ENCODE measurements around the gene TSPAN9.
A peak's percentile ranks its signal among the peaks of the same experiment; 100 is the strongest.

TSPAN9 gene

GRCh38 chr12:3038166-3038565, 39.0 kb upstream of the TSPAN9 start:
- Mint-ChIP-seq H3K36me3 (ENCODE audit: low read depth) (peaks cover 4% of the 10 kb centered on the region), H3K4me1 (peaks cover 36% of the 10 kb centered on the region), H3K27me3 (ENCODE audit: low read depth) (no peaks in the 10 kb centered on the region), H3K4me3 (no peak overlapping the region), H3K9me3 (no peaks in the 10 kb centered on the region), H3K27ac (no peak overlapping the region)
- no peak for TF ChIP-seq CTCF (IDR thresholded peaks at IDR 0.05; ENCODE audit: unreplicated experiment in 3 of 3)

DNA sequence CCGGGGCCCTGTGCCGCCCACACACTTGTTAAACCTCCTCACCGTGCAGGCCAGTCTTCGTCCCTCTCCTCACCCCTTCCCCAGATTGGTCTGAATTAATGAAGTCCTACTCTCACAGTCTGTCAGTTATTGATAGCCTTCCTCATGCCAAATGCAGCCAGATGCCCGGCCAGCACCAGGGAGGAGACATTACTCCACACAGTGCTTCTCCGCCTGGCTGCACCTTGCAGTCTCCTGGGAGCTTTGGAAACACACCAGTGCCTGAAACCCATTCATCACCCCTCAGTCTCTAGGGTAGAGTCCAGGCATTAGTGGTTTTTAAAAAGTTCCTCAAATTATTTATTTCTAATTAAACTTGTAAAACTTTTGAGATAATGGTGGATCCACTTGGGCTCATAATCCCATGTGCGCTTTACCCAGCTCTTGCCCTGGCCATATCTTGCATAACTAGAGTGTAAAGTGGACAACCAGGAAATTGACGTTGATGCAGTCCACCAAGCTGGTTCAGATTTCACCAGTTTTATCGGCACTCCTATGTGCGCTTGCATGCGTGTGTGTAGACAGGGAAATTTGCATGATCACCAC, 38.2 kb upstream of the TSPAN9 start:
- Mint-ChIP-seq H3K4me1 (peaks cover 27% of the 10 kb centered on the region), H3K36me3 (ENCODE audit: low read depth) (peaks cover 4% of the 10 kb centered on the region), H3K27me3 (ENCODE audit: low read depth) (no peaks in the 10 kb centered on the region), H3K27ac (peak overlapping the region in 2 of 3 experiments; percentile 15 to 42), H3K9me3 (no peaks in the 10 kb centered on the region), H3K4me3 (no peak overlapping the region)
- TF ChIP-seq CTCF (IDR thresholded peaks at IDR 0.05; ENCODE audit: unreplicated experiment in 3 of 3): no peak

DNA sequence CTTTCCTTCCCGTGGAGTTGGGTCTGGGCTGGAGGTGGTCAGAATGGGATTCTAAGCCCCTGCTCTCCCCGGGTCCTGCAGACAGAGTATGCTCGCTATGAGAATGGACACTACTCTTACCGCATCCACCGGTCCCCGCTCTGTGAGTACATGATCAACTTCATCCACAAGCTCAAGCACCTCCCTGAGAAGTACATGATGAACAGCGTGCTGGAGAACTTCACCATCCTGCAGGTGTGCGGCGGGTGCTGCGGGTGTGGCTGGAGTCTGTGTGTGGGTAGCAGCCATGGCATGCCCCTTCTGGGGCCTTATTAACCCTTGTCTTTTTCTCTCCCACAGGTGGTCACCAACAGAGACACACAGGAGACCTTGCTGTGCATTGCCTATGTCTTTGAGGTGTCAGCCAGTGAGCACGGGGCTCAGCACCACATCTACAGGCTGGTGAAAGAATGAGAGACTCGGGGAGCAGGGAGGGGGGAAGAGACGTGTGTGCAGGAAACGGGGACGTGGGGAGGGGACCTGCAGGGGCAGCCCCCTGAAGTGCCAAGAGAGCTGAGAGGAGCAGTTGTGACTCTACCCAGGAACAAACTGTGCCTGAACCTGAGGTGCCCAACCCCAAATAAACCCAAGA, 37.0 kb upstream of the TSPAN9 start:
- Mint-ChIP-seq H3K4me1 (peaks cover 23% of the 10 kb centered on the region), H3K4me3 (no peak overlapping the region), H3K36me3 (ENCODE audit: low read depth) (peaks cover 4% of the 10 kb centered on the region), H3K27ac (no peak overlapping the region), H3K9me3 (no peaks in the 10 kb centered on the region), H3K27me3 (ENCODE audit: low read depth) (no peaks in the 10 kb centered on the region)
- no peak for TF ChIP-seq CTCF (IDR thresholded peaks at IDR 0.05; ENCODE audit: unreplicated experiment in 3 of 3)

- no peaks in the 10 kb centered on the region for H3K9me3 Mint-ChIP-seq
- peaks cover 22% of the 10 kb centered on the region for H3K4me1 Mint-ChIP-seq
- H3K27ac Mint-ChIP-seq: no peak overlapping the region
- no peaks in the 10 kb centered on the region for H3K27me3 Mint-ChIP-seq (ENCODE audit: low read depth)
- peaks cover 4% of the 10 kb centered on the region for H3K36me3 Mint-ChIP-seq (ENCODE audit: low read depth)
- no peak for TF ChIP-seq CTCF (IDR thresholded peaks at IDR 0.05; ENCODE audit: unreplicated experiment in 3 of 3)
- H3K4me3 Mint-ChIP-seq: no peak overlapping the region
Measured at GRCh38 chr12:3040663-3041544, 36.3 kb upstream of the TSPAN9 start.

DNA sequence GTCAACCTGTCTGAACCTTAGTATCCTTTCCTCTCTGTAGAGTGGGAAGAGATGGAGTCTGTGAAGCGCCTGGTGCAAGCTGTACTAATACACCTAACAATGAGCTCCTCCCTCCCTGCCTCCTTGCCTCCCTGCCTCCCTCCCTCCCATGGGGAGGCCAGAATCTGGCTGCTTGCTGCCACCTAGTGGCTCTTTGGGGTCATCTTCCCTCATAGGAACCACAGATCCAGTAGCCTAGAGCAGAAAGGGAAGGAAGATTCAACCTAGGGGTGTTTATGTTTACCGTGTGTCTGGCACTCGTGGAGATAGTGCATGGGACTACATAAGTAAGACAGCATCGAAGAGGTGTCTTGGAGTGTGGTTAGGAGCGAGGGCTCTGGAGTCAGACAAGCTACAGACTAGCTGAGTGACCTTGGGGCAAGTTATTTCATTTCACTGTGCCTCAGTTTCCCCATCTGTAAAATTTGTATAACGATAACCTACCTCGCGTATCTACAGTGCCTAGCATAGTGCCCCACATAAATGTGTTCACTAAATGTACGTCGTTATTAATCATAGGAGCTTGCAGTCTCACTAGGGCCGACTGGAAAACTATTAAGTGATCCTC, 35.5 kb upstream of the TSPAN9 start:
- Mint-ChIP-seq H3K27ac (no peak overlapping the region), H3K27me3 (ENCODE audit: low read depth) (no peaks in the 10 kb centered on the region), H3K4me3 (no peak overlapping the region), H3K9me3 (no peaks in the 10 kb centered on the region), H3K4me1 (peaks cover 18% of the 10 kb centered on the region), H3K36me3 (ENCODE audit: low read depth) (peaks cover 4% of the 10 kb centered on the region)
- TF ChIP-seq CTCF (IDR thresholded peaks at IDR 0.05; ENCODE audit: unreplicated experiment in 3 of 3): peak; percentile 56 to 63 (median 61)
